Muscle layer of duodenum (tissue), 2 donors: ENCODE measurements around the gene FES.
"Not testable (repeated sequence)": the region's sequence is repeated elsewhere in the genome, so short reads cannot be mapped to it uniquely, and the experiment has no call there.

ENCODE experiments used
- H3K27ac ChIP-seq: one replicate; pipeline ENCODE4 v1.7.0; 2013; ENCODE audit warnings: mild to moderate bottlenecking, low read length
- H3K27me3 ChIP-seq: one replicate; pipeline ENCODE4 v1.7.0; 2013; ENCODE audit warnings: low read depth, mild to moderate bottlenecking, control low read depth, low read length
- H3K36me3 ChIP-seq, 2 donors: one replicate each; pipeline ENCODE4 v1.7.0; 2013; ENCODE audit warnings: low read length in 2 of 2, control low read depth in 1 of 2, mild to moderate bottlenecking in 1 of 2; ENCODE audit not compliant: insufficient read depth in 2 of 2, control insufficient read depth in 1 of 2
- H3K4me1 ChIP-seq, 2 donors: one replicate each; pipeline ENCODE4 v1.7.0; 2013; ENCODE audit warnings: low read length in 2 of 2, mild to moderate bottlenecking in 2 of 2, control low read depth in 1 of 2, moderate library complexity in 1 of 2; ENCODE audit not compliant: insufficient read depth in 2 of 2, control insufficient read depth in 1 of 2
- H3K4me3 ChIP-seq, 2 donors: one replicate each; pipeline ENCODE4 v1.7.0; 2013; ENCODE audit warnings: low read length in 2 of 2, low read depth in 1 of 2, mild to moderate bottlenecking in 1 of 2
- H3K9me3 ChIP-seq, 2 donors: one replicate each; pipeline ENCODE4 v1.7.0; 2013; ENCODE audit warnings: low read length in 2 of 2, control low read depth in 1 of 2, mild to moderate bottlenecking in 1 of 2; ENCODE audit not compliant: control insufficient read depth in 1 of 2
- donor health status: healthy.

The FES gene

GRCh38 chr15:90895571-90896117 is 11.3 kb downstream of the FES start:
- H3K27ac ChIP-seq, result no peak overlapping the region
- no peaks in the 10 kb centered on the region for H3K9me3 ChIP-seq
- no peaks in the 10 kb centered on the region for H3K27me3 ChIP-seq
- peaks cover 26 to 47% of the 10 kb centered on the region in 2 donors for H3K36me3 ChIP-seq
- H3K4me1 ChIP-seq, result no peaks in the 10 kb centered on the region
- H3K4me3 ChIP-seq, result no peak overlapping the region

- not testable (repeated sequence) for H3K4me1 ChIP-seq, H3K27ac ChIP-seq, H3K9me3 ChIP-seq, H3K27me3 ChIP-seq, H3K4me3 ChIP-seq
- H3K36me3 ChIP-seq, result peaks cover 17 to 32% of the 10 kb centered on the region in 2 donors
These were observed 12.9 kb downstream of the FES start for GRCh38 chr15:90897131-90897655.

- Histone ChIP-seq H3K9me3 (no peaks in the 10 kb centered on the region), H3K4me1 (peaks cover 7 to 14% of the 10 kb centered on the region in 2 donors), H3K36me3 (peaks cover 10 to 14% of the 10 kb centered on the region in 2 donors), H3K27me3 (no peaks in the 10 kb centered on the region), H3K4me3 (peak overlapping the region; percentile 57 to 76), H3K27ac (peak overlapping the region; percentile 95)
These were observed 17.1 kb downstream of the FES start for GRCh38 chr15:90901175-90902039.

GRCh38 chr15:90902040-90902839 is 17.9 kb downstream of the FES start:
- no peaks in the 10 kb centered on the region for H3K27me3 ChIP-seq
- H3K36me3 ChIP-seq, result peaks cover 16 to 23% of the 10 kb centered on the region in 2 donors
- H3K4me3 ChIP-seq, result peak overlapping the region; percentile 57 to 76
- peaks cover 7 to 14% of the 10 kb centered on the region in 2 donors for H3K4me1 ChIP-seq
- H3K9me3 ChIP-seq, result no peaks in the 10 kb centered on the region
- peak overlapping the region; percentile 95 for H3K27ac ChIP-seq

- H3K27me3 ChIP-seq, result no peaks in the 10 kb centered on the region
- peaks cover 10 to 14% of the 10 kb centered on the region in 2 donors for H3K4me1 ChIP-seq
- H3K4me3 ChIP-seq, result peak within 1 kb of the TSS; percentile 76 to 78
- no peaks in the 10 kb centered on the region for H3K9me3 ChIP-seq
- peaks cover 24 to 31% of the 10 kb centered on the region in 2 donors for H3K36me3 ChIP-seq
- H3K27ac ChIP-seq, result peak within 1 kb of the TSS; percentile 95
These were observed 18.8 kb downstream of the FES start, which contains the start of gene MAN2A2 for GRCh38 chr15:90902840-90903732. MAN2A2 (plus strand) TSS chr15:90903302; CDS start chr15:90904208, 906 bp downstream.

- no peaks in the 10 kb centered on the region for H3K27me3 ChIP-seq
- H3K27ac ChIP-seq, result peak overlapping the region; percentile 80
- H3K4me1 ChIP-seq, result peaks cover 11 to 14% of the 10 kb centered on the region in 2 donors
- H3K9me3 ChIP-seq, result no peaks in the 10 kb centered on the region
- H3K36me3 ChIP-seq, result peaks cover 26 to 36% of the 10 kb centered on the region in 2 donors
- peak overlapping the region; percentile 74 to 78 for H3K4me3 ChIP-seq
These were observed 19.6 kb downstream of the FES start for GRCh38 chr15:90903733-90904536.

GRCh38 chr15:90904746-90905145 is 20.4 kb downstream of the FES start:
- H3K4me3 ChIP-seq, result no peak overlapping the region
- H3K9me3 ChIP-seq, result no peaks in the 10 kb centered on the region
- peaks cover 11 to 14% of the 10 kb centered on the region in 2 donors for H3K4me1 ChIP-seq
- H3K27ac ChIP-seq, result no peak overlapping the region
- no peaks in the 10 kb centered on the region for H3K27me3 ChIP-seq
- H3K36me3 ChIP-seq, result peaks cover 26 to 44% of the 10 kb centered on the region in 2 donors

GRCh38 chr15:90905306-90906180 is 21.2 kb downstream of the FES start:
- no peak overlapping the region for H3K27ac ChIP-seq
- no peak overlapping the region for H3K4me3 ChIP-seq
- H3K36me3 ChIP-seq, result peaks cover 34 to 52% of the 10 kb centered on the region in 2 donors
- no peaks in the 10 kb centered on the region for H3K9me3 ChIP-seq
- peaks cover 11 to 14% of the 10 kb centered on the region in 2 donors for H3K4me1 ChIP-seq
- no peaks in the 10 kb centered on the region for H3K27me3 ChIP-seq

GRCh38 chr15:90906181-90906849 is 22.0 kb downstream of the FES start:
- Histone ChIP-seq H3K36me3 (peaks cover 41 to 60% of the 10 kb centered on the region in 2 donors), H3K27ac (no peak overlapping the region), H3K9me3 (no peaks in the 10 kb centered on the region), H3K27me3 (no peaks in the 10 kb centered on the region), H3K4me3 (no peak overlapping the region), H3K4me1 (peaks cover 11 to 14% of the 10 kb centered on the region in 2 donors)
